ENCODE data around the gene DMRT1. TPM values are rescaled to one million over a fixed set of nuclear protein-coding genes. Genes with fewer than 3 reads are reported as not detected.

DMRT1 gene
- total RNA-seq, 2 donors from 2014 or later, result not detected

Other genes starting within 250 kb of the DMRT1 start
- not detected for gene DMRT3, start 135.0 kb downstream of the DMRT1 start, total RNA-seq
- under 1 TPM; 0.24 to 0.93 TPM for gene DMRT2, start 208.7 kb downstream of the DMRT1 start, total RNA-seq

Measured in posterior vena cava (tissue), 2 donors.